Stomach (tissue), 9 donors: ENCODE measurements around the gene PFDN6. TPM values are rescaled to one million over a fixed set of nuclear protein-coding genes. Genes with fewer than 3 reads are reported as not detected.

Source experiments
- DNase-seq, 2 donors: peaks; one replicate each; pipeline versions ENCODE4 v3.0.0 to v3.0.0-alpha.2; 2013 to 2019
- H3K27ac ChIP-seq, 5 donors: fragments of 200-600 bp in 4 of 5; sonication (generic) in 4 of 5; one replicate each; pipeline ENCODE4 v1.5.1; 2013 to 2019; ENCODE audit warnings: mild to moderate bottlenecking in 1 of 5, moderate library complexity in 1 of 5
- H3K27me3 ChIP-seq, 3 donors: fragments of 200-600 bp; sonication (generic); one replicate each; pipeline ENCODE4 v1.5.1; 2017 to 2019; ENCODE audit warnings: mixed run types in 1 of 3
- H3K36me3 ChIP-seq, 4 donors: fragments of 200-600 bp; sonication (generic); 1 replicate in 3 of 4; 2 replicates in 1 of 4; pipeline ENCODE4 v1.5.1; 2016 to 2019
- H3K4me1 ChIP-seq, 4 donors: fragments of 200-600 bp; sonication (generic); one replicate each; pipeline ENCODE4 v1.5.1; 2016 to 2019
- H3K4me3 ChIP-seq, 4 donors: fragments of 200-600 bp; sonication (generic) in 3 of 4; one replicate each; pipeline ENCODE4 v1.5.1; 2016 to 2019; ENCODE audit warnings: mild to moderate bottlenecking in 1 of 4
- H3K9me3 ChIP-seq, 4 donors: fragments of 200-600 bp; sonication (generic); one replicate each; pipeline ENCODE4 v1.5.1; 2016 to 2019
- CTCF ChIP-seq, 7 experiments: fragments of 450-650 bp in 4 of 7; fragments of 200-600 bp in 3 of 7; sonication (generic) in 3 of 7; IDR thresholded peaks; one replicate each; pipeline ENCODE4 v1.5.1; 2016 to 2019; ENCODE audit warnings: antibody characterized with exemption in 7 of 7, control low read depth in 2 of 7, mild to moderate bottlenecking in 1 of 7
- EP300 ChIP-seq: sonication (generic); formaldehyde crosslinking; IDR thresholded peaks from one replicate; pipeline ENCODE4 v1.6.1; 2017; ENCODE audit warnings: antibody characterized with exemption
- POLR2A ChIP-seq, 4 donors: fragments of 450-650 bp; IDR thresholded peaks; one replicate each; pipeline ENCODE4 v1.6.1; 2016; ENCODE audit warnings: antibody characterized with exemption in 4 of 4, control low read depth in 2 of 4, mild to moderate bottlenecking in 1 of 4, moderate library complexity in 1 of 4
- POLR2AphosphoS5 ChIP-seq, 3 donors: sonication (generic); formaldehyde crosslinking; IDR thresholded peaks; one replicate each; pipeline ENCODE4 v1.6.1; 2016; ENCODE audit warnings: antibody characterized with exemption in 3 of 3
- WGBS, 5 donors: extraction: QIAGEN DNeasy Blood & Tissue Kit in 3 of 5; methylation state at CpG; one replicate each; pipeline versions ENCODE4 v1.1.5 to v1.1.7; 2013 to 2018; 5-methylcytosine and 5-hydroxymethylcytosine counted together
- intact Hi-C: fragments of 100-400 bp; cut with DNase I; formaldehyde crosslinking; loops from one replicate; pipeline ENCODE4 v1.15.1; 2023; ENCODE audit warnings: low total_unique reads
- polyA plus RNA-seq, 3 donors: library from polyadenylated mRNA; stranded (reverse); fragments of 200-250 nt; gene quantifications; one replicate each; pipeline ENCODE4 v1.2.3, GENCODE V29; 2013
- total RNA-seq, 5 donors: library from RNA; depleted of rRNA; stranded (reverse); fragments of >200 nt; gene quantifications; one replicate each; pipeline versions ENCODE4 v1.1.0 to v1.2.3, GENCODE V29; 2014 to 2016
- donor health status: healthy with polysubstance abuse.
- donor health status: Bipolar disorder and iron deficiency.
- donor health status: healthy.

The PFDN6 gene
- total and polyA plus RNA-seq, 8 donors: 9.7 to 265 (median 32.9) TPM; not detected in 1

- peaks cover 24 to 75% (median 57%) of the 10 kb centered on the region in 4 donors for H3K4me1 ChIP-seq
- peaks cover 9 to 44% (median 38%) of the 10 kb centered on the region in 4 donors for H3K36me3 ChIP-seq
- WGBS, 5 donors: 0 to 1% (median 0%) methylated on average over 19 to 33 of the region's 33 CpGs
- H3K27me3 ChIP-seq: no peaks in the 10 kb centered on the region
- TF ChIP-seq POLR2A (IDR thresholded peaks at IDR 0.05) (no peak), CTCF (IDR thresholded peaks at IDR 0.05) (no peak), EP300 (no peak), POLR2AphosphoS5 (IDR thresholded peaks at IDR 0.05) (no peak)
- intact Hi-C loops: no loop called here
- DNase-seq: peak; percentile 46 to 76
- no peaks in the 10 kb centered on the region for H3K9me3 ChIP-seq
- peak overlapping the region; percentile 91 to 97 (median 97) for H3K27ac ChIP-seq
- H3K4me3 ChIP-seq: peak overlapping the region; percentile 64 to 96 (median 76)
Measured at GRCh38 chr6:33313105-33313708, 23.8 kb downstream of the PFDN6 start.

- H3K4me1 ChIP-seq: peaks cover 31 to 75% (median 64%) of the 10 kb centered on the region in 4 donors
- H3K27me3 ChIP-seq: no peaks in the 10 kb centered on the region
- WGBS, 5 donors: 0 to 1% (median 0%) methylated on average over 24 to 47 of the region's 47 CpGs
- no peaks in the 10 kb centered on the region for H3K9me3 ChIP-seq
- DNase-seq: peak; percentile 60 to 90
- TF ChIP-seq CTCF (IDR thresholded peaks at IDR 0.05) (no peak), POLR2AphosphoS5 (IDR thresholded peaks at IDR 0.05) (peak; percentile 52 to 88 (median 85)), EP300 (no peak)
- peak within 1 kb of the TSS; percentile 64 to 96 (median 76) for H3K4me3 ChIP-seq
- peaks cover 13 to 41% (median 37%) of the 10 kb centered on the region in 4 donors for H3K36me3 ChIP-seq
- intact Hi-C loops: no loop called here
- H3K27ac ChIP-seq: peak within 1 kb of the TSS; percentile 91 to 97 (median 97)
Measured at GRCh38 chr6:33313709-33314514, 24.5 kb downstream of the PFDN6 start, which contains the start of gene TAPBP. Gene TAPBP, minus strand, starts transcription at chr6:33314078. Its CDS starts 37 bp downstream, at chr6:33314041.

GRCh38 chr6:33314515-33314942, 25.1 kb downstream of the PFDN6 start:
- Histone ChIP-seq H3K27ac (peak overlapping the region; percentile 91 to 97 (median 97)), H3K4me3 (peak overlapping the region; percentile 64 to 96 (median 76)), H3K27me3 (no peaks in the 10 kb centered on the region), H3K9me3 (no peaks in the 10 kb centered on the region), H3K36me3 (peaks cover 19 to 43% (median 40%) of the 10 kb centered on the region in 4 donors), H3K4me1 (peaks cover 36 to 81% (median 70%) of the 10 kb centered on the region in 4 donors)
- WGBS, 5 donors: 1 to 5% (median 2%) methylated on average over 10 of the region's 10 CpGs
- TF ChIP-seq POLR2AphosphoS5 (IDR thresholded peaks at IDR 0.05) (peak in 1 of 3 donors; percentile 44), CTCF (IDR thresholded peaks at IDR 0.05) (no peak)
- peak; percentile 39 to 93 for DNase-seq
- intact Hi-C loops: no loop called here

- H3K9me3 ChIP-seq: no peaks in the 10 kb centered on the region
- intact Hi-C loops: no loop called here
- H3K36me3 ChIP-seq: peaks cover 25 to 46% (median 41%) of the 10 kb centered on the region in 4 donors
- no peaks in the 10 kb centered on the region for H3K27me3 ChIP-seq
- peaks cover 37 to 82% (median 76%) of the 10 kb centered on the region in 4 donors for H3K4me1 ChIP-seq
- DNase-seq: peak; percentile 65 to 80
- H3K27ac ChIP-seq: peak overlapping the region; percentile 91 to 97 (median 97)
- TF ChIP-seq POLR2AphosphoS5 (IDR thresholded peaks at IDR 0.05) (peak in 1 of 3 donors; percentile 44), CTCF (IDR thresholded peaks at IDR 0.05) (no peak)
- peak overlapping the region; percentile 64 to 96 (median 76) for H3K4me3 ChIP-seq
- 34 to 48% (median 36%) methylated on average over 43 to 47 of the region's 47 CpGs for WGBS, 5 donors
Measured at GRCh38 chr6:33314943-33315792, 25.8 kb downstream of the PFDN6 start.
